Adrenal gland (tissue), 12 donors: Measurements from ENCODE around the gene EPHB2. TPM values are rescaled to one million over a fixed set of nuclear protein-coding genes. Genes with fewer than 3 reads are reported as not detected.
"Not testable (repeated sequence)": the region's sequence is repeated elsewhere in the genome, so short reads cannot be mapped to it uniquely, and the experiment has no call there.

Experiments used
- DNase-seq, 7 donors: peaks; one replicate each; pipeline ENCODE4 v3.0.0-alpha.2; 2019 to 2020
- H3K27ac ChIP-seq, 5 donors: fragments of 200-600 bp; sonication (generic) in 4 of 5; 1 replicate in 3 of 5; 2 replicates in 2 of 5; pipeline versions ENCODE4 v1.5.1 to v1.8.0; 2016 to 2020; ENCODE audit warnings: mild to moderate bottlenecking in 1 of 5
- H3K27me3 ChIP-seq: fragments of 200-600 bp; 2 replicates; pipeline ENCODE4 v1.8.0; 2021
- H3K36me3 ChIP-seq, 2 donors: fragments of 200-600 bp; replicated peaks in 1 of 2; 1 replicate in 1 of 2; 2 replicates in 1 of 2; pipeline versions ENCODE4 v1.5.1 to v1.8.0; 2018 to 2022
- H3K4me1 ChIP-seq, 2 donors: fragments of 200-600 bp; replicated peaks in 1 of 2; 1 replicate in 1 of 2; 2 replicates in 1 of 2; pipeline versions ENCODE4 v1.5.1 to v1.8.0; 2018 to 2021
- H3K4me3 ChIP-seq, 4 donors: fragments of 200-600 bp; sonication (generic) in 3 of 4; one replicate each; pipeline ENCODE4 v1.5.1; 2016 to 2018
- H3K9me3 ChIP-seq, 3 donors: fragments of 200-600 bp; sonication (generic) in 1 of 3; replicated peaks in 1 of 3; 1 replicate in 2 of 3; 2 replicates in 1 of 3; pipeline versions ENCODE4 v1.5.1 to v1.8.0; 2016 to 2021
- CTCF ChIP-seq, 6 experiments: fragments of 450-650 bp in 4 of 6; fragments of 200-600 bp in 2 of 6; sonication (generic) in 1 of 6; IDR thresholded peaks; 1 replicate in 5 of 6; 2 replicates in 1 of 6; pipeline versions ENCODE4 v1.5.1 to v1.8.0; 2016 to 2021; ENCODE audit warnings: antibody characterized with exemption in 6 of 6, mild to moderate bottlenecking in 2 of 6, moderate library complexity in 1 of 6
- POLR2A ChIP-seq, 2 donors: fragments of 450-650 bp; IDR thresholded peaks; one replicate each; pipeline ENCODE4 v1.6.1; 2017; ENCODE audit warnings: antibody characterized with exemption in 2 of 2, mild to moderate bottlenecking in 2 of 2, moderate library complexity in 1 of 2
- WGBS, 4 donors: extraction: QIAGEN DNeasy Blood & Tissue Kit in 2 of 4; methylation state at CpG; one replicate each; pipeline versions ENCODE4 v1.1.5 to v1.1.7; 2013 to 2017; 5-methylcytosine and 5-hydroxymethylcytosine counted together
- intact Hi-C, 2 donors: fragments of 100-400 bp; cut with DNase I; formaldehyde crosslinking; loops; one replicate each; pipeline versions ENCODE4 v1.14.1 to v1.15.0; 2022 to 2023
- polyA plus RNA-seq, 3 donors: library from polyadenylated mRNA; stranded (reverse); fragments of 200-250 nt in 2 of 3; fragments of 350-450 nt in 1 of 3; fragmentation: Illumina TruSeq in 1 of 3; extraction: RNeasy Lipid Tissue Mini Kit (QIAGEN cat#74804) in 1 of 3; gene quantifications; one replicate each; pipeline ENCODE4 v1.2.3, GENCODE V29; 2013 to 2014
- total RNA-seq, 9 donors: library from RNA; depleted of rRNA in 4 of 9; stranded (reverse); fragments of >200 nt in 4 of 9; fragments of 120-200 nt in 1 of 9; fragmentation: NEBNext Ultra II Directional in 1 of 9; extraction: Animal tissue kit (Norgen Biotek cat#: 25700) in 1 of 9; gene quantifications; one replicate each; pipeline versions ENCODE4 v1.1.0 to v1.2.4, GENCODE V29; 2013 to 2023
- donor health status: healthy with polysubstance abuse.
- donor health status: Bipolar disorder and iron deficiency.
- donor health status: DM: yes; HTN: yes; CAD: no.
- donor health status: DM: no; HTN: no; CAD: no.
- donor health status: DM: no; HTN: no; CAD: no.
- donor health status: DM: yes; HTN: yes; CAD: no.

EPHB2 gene
- total and polyA plus RNA-seq, 12 donors, result 0.67 to 10.3 (median 3.1) TPM

DNA sequence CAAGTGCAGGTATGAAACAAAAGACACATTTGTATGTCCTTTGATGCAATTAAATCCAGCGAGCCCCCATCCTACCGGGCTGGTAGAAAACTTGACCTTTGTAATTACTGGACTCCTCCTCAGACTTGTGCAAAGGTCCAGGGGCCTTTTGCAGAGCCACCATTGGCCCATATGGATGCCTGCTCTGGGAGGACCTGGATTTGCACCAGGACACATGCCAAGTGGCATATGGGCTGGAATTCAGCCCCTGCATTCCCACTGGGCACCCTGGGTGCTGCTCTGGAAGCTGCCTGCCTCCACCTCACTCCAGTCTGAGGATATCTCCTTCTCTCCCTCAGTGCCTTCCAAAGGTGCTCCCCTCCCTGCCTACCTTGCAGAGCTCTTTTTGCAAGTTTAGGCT lies 226.0 kb downstream of the EPHB2 start:
- no peak for TF ChIP-seq CTCF (IDR thresholded peaks at IDR 0.05)
- no peak for TF ChIP-seq POLR2A (IDR thresholded peaks at IDR 0.05)
- H3K27me3 ChIP-seq, result no peaks in the 10 kb centered on the region
- DNase-seq, result no peak

GRCh38 chr1:22941257-22941656 lies 230.6 kb downstream of the EPHB2 start:
- TF ChIP-seq POLR2A (IDR thresholded peaks at IDR 0.05) (no peak), CTCF (IDR thresholded peaks at IDR 0.05) (no peak)
- Histone ChIP-seq H3K36me3 (no peaks in the 10 kb centered on the region), H3K9me3 (no peaks in the 10 kb centered on the region), H3K4me1 (no peaks in the 10 kb centered on the region), H3K27me3 (no peaks in the 10 kb centered on the region), H3K27ac (no peak overlapping the region), H3K4me3 (no peak overlapping the region)
- intact Hi-C loops, result no loop called here
- no peak for DNase-seq
- 61 to 75% (median 66%) methylated on average over 2 of the region's 2 CpGs for WGBS, 4 donors

More for the DNA sequence above, 226.0 kb downstream of the EPHB2 start:
- H3K27ac ChIP-seq, result no peak overlapping the region
- WGBS, 4 donors, result 36 to 100% (median 61%) methylated on average over 1 to 2 of the region's 2 CpGs
- H3K9me3 ChIP-seq, result no peaks in the 10 kb centered on the region
- intact Hi-C loops, result no loop called here
- H3K4me1 ChIP-seq, result no peaks in the 10 kb centered on the region
- H3K36me3 ChIP-seq, result no peaks in the 10 kb centered on the region
- H3K4me3 ChIP-seq, result no peak overlapping the region

DNA sequence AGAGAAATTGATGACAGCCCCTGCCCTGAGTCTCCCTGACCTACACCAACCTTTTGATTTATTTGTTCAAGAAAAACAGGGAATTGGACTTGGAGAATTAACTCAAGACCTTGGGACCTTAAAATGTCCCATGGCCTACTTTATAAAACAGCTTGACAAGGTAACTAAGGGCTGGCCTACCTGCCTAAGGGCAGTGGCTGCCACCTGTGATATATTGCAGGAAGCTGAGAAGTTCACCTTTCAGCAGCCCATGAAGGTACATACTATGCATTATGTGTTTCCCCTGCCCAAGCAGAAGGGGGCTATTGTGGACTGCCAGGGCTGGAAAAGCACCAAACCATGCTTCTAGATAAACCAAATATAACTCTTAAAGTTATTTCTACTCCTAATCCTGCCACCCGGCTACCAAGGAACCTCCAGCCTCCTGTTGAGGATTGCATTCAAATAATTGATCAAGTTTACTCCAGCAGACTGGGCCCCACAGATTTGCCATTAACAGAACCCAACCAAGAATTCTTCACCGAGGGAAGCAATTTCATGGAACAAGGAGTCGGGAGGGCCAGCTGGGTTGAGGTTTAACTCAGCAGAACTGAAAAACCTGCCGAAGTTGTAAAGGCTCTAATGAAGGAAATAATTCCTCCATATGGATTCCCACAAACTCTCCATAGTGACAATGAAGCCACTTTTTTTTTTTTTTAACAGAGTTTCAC lies 233.9 kb downstream of the EPHB2 start:
- no peaks in the 10 kb centered on the region for H3K36me3 ChIP-seq
- H3K27ac ChIP-seq, result no peak overlapping the region
- peaks cover 7% of the 10 kb centered on the region for H3K27me3 ChIP-seq
- H3K9me3 ChIP-seq, result no peaks in the 10 kb centered on the region
- no peaks in the 10 kb centered on the region for H3K4me1 ChIP-seq
- intact Hi-C loops, result no loop called here
- no peak for DNase-seq
- H3K4me3 ChIP-seq, result no peak overlapping the region
- TF ChIP-seq POLR2A (IDR thresholded peaks at IDR 0.05) (no peak), CTCF (IDR thresholded peaks at IDR 0.05) (no peak)
- WGBS, 4 donors, result 81 to 91% (median 85%) methylated on average over 4 of the region's 4 CpGs

GRCh38 chr1:22945171-22945570 lies 234.5 kb downstream of the EPHB2 start:
- H3K36me3 ChIP-seq, H3K27me3 ChIP-seq, H3K27ac ChIP-seq, H3K4me1 ChIP-seq, DNase-seq, H3K9me3 ChIP-seq, H3K4me3 ChIP-seq, intact Hi-C loops: not testable (repeated sequence)
- 73 to 98% (median 88%) methylated on average over 4 to 5 of the region's 5 CpGs for WGBS, 4 donors

DNA sequence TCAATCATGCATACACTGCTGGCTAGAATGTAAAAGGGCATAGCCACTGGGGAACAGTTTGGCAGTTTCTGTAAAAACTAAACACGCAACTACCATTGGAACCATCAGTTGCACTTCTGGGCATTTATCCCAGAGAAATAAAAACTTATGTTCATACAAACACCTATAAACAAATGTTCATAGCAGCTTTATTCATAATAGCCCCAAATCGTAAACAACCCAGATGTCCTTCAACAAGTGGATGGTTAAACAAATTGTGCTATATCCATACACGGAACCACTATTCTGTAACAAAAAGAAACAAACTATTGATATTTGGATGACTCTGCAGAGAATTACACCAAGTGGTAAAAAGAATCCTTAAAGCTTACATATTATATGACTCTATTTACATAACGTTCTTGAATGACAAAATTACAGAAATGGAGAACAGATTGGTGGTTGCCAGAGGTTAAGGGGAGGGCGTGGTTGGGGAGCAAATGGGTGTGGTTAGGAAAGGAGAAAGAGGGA lies 239.2 kb downstream of the EPHB2 start:
- Histone ChIP-seq H3K4me1 (peaks cover 0 to 5% of the 10 kb centered on the region in 2 donors), H3K9me3 (no peaks in the 10 kb centered on the region), H3K27ac (no peak overlapping the region), H3K4me3 (no peak overlapping the region), H3K36me3 (no peaks in the 10 kb centered on the region), H3K27me3 (peaks cover 32% of the 10 kb centered on the region)
- intact Hi-C loops, result no loop called here
- 50 to 62% (median 58%) methylated on average over 5 of the region's 5 CpGs for WGBS, 4 donors
- no peak for DNase-seq
- TF ChIP-seq CTCF (IDR thresholded peaks at IDR 0.05) (no peak), POLR2A (IDR thresholded peaks at IDR 0.05) (no peak)
